Stimulated activated CD8-positive, alpha-beta memory T cell treated with anti-CD3 and anti-CD28 coated beads, Interleukin-7, amount 100 ng/mL, for 1 hour (primary cell): ENCODE measurements around the gene MAML2.

Experiments
- DNase-seq, 2 donors: peaks; one replicate each; pipeline ENCODE4 v3.0.0-alpha.2; 2020; ENCODE audit warnings: low read depth in 2 of 2

MAML2 gene

DNA sequence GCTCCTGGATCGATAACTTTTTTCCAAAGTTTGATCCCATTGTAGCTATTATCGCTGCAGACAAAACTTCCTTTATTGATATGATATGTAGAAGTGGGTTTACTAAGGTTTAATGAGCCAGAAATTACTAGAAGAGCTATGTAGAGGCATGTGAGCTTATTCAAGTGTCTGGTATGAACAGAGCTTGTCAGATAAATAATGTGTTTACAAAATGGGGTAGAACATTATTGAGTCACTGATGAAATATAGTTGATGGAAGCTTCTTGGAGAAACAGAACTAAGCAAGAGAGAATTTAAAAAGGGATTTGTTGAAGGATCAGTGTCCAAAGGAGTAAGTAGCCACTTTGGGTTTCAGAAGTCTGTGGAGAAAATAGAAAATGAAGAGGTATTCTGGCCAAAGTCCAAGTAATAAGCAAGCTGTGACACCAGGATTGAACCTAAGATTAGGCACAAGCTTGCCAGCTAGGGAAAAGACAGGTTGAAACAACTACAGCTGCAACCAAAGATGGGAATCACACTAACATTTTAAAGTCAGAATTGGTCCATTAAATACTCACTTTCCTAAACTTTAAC, 104.3 kb downstream of the MAML2 start:
- DNase-seq = no peak

DNA sequence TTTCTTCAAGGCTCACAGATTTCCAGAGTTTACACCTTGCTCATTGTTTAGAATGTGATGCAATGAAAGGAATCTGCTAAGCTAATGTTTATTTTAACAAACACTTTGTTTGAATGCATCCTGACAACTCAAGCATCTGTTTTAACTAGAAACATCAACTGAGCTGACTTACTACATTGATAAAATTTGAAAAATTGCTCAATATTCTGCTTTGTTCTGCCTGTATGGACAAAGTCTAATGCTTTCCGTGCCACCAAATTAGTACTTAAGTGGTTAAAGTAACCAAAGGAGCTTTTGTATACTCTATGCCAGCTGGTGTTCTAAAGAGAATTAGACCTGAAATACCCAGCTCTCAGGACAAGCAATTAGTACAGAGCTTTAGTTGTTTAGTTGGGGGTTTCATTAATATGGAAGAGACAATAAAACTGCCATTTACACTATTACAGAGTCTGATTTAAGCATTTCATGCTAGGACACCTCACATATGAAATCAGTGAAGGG, 105.2 kb downstream of the MAML2 start:
- no peak for DNase-seq

DNA sequence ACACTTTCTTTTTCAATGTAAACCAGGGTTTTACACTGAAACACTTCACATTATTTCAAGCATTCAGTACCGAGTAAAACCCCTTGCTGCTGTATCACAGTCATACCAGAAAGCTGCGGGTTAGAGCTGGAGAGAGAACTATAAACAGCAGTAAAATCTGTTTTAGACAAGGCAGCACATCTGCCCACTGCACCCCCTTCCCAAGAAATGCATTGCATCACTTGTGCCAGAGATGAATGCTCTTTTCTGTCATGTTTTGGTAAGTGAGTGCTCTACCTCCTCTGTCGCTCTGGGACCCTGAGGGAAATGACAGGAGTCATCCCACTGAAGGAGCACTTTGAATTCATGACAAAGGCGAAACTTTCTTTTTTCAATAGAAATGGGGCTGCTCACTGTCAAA, 107.2 kb downstream of the MAML2 start:
- DNase-seq = no peak

DNA sequence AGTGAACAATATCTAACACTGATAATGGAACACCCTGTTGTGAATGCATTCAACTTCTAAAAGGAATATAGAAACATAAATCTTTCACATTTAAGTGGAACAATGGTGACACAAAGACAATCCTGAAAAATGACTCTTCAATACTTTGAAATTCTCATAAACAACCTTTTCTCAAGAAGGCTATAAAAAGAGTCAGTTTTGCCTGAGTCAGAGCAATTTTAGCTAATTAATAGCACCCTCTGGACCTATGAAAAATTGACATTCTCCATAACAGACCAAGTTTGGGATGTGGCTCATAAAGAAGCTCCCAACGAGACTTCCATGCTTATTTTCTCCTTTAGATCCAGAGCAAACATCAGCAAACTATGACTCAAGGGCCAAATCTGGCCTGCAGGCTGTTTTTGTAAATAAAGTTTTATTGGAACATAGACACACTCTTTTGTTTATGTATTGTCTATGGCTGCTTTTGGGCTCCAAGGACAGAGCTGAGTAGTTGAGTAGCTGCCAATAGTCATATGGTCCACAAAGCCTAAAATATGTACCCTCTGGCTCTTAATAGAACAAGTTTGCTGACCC, 108.0 kb downstream of the MAML2 start:
- no peak for DNase-seq

DNA sequence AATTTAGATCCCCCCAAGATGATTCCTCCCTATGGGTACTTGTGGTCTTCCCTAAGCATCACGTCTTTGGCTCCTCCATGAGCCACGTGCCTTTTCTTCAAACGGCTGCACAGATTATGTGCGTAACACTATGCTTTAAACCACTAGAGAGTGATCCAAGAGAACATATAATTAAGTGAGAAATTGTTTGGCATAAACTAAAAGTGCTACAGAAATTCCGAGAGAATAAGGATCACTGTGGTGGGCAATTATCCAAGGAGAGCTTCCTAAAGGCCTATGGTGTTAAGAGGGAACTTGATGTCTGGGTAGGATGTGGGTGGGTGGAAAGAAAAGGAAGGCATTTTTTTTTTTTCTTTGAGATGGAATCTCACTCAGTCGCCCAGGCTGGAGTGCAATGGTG, 110.9 kb downstream of the MAML2 start:
- no peak for DNase-seq

DNA sequence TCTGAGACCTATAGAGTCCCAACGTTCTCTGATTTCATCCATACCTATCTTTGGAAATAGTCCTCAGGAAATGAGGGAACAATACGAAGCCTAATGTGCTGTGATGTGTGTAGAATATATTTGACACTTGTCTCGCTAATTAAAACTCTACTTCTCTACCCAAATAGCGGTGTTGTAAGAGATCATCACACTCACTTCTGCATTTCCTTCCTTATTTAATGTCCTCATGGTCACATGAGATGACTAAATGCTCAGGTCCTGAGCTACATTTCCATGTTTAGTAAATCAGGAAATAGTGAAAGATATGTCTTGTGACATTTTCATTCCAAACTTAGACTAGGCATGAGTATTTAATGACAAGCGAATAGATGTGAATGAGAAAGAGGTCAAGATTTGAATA, 112.3 kb downstream of the MAML2 start:
- no peak for DNase-seq

DNA sequence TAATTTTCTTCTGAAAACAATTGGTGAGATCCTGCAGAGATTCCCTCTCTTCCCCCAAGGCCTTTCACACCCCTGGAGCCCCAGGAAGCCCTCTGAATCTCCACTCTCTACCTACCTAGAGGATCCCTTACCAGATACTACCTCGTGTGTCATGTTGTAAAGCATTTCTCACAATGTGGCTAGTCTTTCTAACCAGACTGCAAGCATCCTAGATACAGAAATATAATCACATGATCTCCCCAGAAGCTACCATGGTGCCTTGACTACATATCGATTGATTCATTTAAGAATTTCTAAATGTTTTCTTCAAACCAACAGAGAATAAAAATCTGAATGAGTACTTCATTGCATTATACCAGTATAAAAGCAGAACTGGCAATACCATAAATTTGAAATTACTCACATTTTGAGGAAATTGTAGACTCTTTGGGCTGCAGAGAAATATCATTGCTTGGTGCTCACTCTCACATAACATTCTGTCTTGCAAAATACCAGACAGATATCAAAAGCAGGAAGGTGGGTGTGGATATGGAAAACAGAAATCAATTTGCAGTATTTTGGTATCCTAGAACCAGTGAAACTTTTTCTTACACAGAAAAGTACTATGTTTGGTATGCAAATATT, 113.5 kb downstream of the MAML2 start:
- DNase-seq = no peak

DNA sequence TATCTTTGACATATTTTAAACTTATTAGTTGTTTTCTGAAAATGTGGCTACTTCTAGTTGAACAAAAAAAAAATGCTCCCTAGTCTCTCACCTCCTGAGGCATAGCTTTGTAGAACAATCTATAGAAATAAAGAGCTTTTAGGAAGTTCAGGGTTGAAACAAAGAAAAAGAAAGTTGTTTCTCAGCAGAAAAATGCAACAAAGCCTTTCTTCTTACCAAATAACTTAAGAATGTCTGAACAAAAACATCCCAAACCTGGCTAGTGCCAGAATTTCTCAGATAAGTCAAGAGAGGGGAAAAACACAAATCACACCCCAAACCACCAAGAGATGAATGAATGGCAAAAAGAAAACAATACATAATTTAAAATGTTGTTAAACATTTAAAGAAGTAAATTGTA, 114.1 kb downstream of the MAML2 start:
- no peak for DNase-seq

DNA sequence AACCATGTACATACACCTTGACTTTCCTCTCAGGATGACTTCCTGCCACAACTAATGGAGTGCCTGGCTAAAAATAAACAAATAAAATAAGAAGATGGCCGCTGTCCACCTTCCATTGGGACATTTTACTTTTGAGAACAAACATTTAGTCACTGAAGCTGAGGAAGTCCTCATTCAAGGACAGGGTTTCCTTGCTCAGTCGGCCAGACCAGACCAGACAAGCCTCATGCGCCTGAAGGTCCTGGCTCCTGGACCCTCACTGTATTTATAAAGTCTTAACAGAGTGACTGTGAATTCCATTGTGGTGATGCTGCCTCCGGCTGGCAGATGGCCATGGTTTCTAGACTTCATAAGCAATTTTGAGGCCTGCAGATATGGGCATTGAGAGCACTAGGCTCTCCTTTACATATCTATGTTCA, 114.5 kb downstream of the MAML2 start:
- no peak for DNase-seq

DNA sequence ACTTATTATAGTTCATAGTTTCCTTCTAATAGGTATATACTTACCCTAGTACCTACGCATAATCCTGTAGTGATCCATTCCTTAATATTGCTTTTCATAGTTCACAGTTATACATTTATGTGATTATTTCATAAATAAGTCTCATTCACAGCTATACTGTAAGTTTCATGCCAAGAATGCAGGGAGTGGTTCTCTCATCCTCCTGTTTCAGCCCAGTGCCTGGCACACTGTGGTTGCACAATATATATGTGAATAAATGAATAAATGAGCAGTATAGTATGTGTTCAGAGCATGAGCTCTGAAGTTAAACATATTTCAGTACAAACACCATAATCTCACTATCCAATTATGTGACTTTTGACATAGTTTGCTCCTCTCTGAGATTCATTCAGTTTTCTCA, 115.8 kb downstream of the MAML2 start:
- no peak for DNase-seq

DNA sequence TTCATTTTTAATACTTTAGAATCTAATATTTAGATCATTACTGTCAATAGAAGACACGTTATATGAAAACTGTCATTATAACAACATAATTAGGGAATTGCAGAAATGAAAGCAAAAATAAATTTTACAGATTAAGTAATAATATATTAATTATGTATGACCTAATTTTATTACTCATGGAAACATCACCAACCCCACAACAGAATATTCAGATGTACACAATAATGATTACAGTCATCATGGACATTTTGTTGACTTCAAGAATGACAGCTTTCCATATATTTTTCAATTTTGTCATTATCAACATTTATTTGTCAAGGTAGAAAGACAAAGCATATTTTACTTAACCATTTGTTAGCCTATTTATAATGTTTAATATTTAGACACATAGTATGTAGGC, 119.9 kb downstream of the MAML2 start:
- DNase-seq = no peak

DNA sequence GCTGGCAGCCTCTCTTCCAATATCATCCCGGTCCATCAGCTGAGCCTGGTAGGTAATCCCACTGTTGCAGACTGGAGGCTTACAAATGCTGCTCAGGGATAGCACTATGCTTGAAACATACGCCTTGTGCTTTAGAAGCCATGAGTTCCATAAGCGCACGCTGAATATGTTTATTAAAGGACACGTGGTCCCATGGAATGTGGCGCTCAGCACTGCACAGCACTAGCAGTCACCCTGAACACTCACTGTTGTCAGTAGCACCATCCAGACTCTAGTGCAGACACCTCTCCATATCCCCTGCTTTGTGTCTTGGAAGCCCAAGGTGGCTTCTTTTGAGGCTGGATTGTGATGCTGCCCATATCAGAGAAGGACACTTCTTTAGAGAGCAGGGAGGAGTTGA, 120.9 kb downstream of the MAML2 start:
- DNase-seq = no peak

DNA sequence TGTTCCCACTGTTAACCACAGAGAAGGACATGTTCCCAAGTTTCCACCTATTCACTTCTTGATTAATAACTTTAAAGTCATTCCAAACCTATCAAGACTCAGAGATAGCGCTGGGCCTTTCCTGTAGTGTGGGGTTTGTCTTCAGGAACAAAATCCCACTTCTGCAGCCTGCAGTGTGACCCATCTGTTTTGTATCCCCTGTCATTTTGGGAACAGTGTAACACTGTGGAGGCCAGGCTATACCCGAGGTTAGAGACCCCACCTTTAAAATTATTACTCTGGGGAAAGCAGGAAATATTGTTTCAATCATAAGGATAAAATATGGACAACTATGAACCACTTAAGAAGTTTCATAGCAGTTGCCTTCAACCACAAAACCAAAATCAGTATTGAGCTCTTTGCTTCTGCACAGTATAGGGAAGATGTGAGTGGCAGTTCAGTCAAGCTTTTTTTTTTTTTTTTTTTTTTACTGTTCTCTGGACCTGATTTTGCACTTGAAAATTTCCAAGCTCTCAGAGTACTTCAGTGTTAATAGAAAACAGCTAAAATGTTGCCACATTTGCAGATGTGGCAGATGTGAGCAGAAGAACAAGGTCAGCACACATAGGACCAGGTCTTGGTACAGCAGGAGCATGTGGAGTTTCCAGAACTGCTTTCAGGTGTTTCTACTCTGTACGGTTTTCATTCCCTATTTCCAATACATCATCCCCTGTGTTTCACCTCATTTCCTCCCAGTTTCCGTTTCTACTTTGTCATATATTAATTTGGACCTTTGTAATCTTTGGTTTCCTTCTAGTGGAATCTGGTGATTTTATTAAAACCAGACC, 121.5 kb downstream of the MAML2 start:
- DNase-seq = no peak

DNA sequence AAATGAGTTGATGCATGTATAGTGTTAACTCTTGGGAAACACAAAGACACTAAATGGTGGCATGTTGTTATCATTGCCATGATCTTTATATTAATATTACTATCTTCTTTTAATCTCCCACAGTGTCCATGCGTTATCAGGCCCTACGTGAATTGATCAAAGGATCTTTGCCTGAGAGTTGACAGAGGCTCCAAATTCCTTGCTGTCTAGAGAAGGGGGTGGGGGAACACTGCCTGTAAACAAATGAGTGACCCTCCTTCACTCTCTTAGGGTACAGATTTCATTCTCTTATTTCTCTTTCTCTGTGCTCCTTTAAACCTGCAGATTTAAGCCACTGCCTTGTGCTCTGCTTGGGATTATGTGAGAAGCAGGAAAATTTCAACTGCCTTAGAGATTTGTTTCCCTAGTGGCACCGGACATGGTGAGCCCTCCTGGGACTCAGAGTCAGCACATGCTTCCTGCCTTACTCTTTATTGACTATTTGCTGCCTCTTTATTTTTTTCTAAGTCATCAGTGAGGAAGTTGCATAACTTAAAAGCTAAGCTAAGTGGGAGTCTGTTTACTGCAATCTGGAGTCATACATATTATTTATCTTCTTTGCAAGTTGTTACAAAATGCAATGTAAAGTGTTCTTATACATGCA, 122.9 kb downstream of the MAML2 start:
- no peak for DNase-seq

DNA sequence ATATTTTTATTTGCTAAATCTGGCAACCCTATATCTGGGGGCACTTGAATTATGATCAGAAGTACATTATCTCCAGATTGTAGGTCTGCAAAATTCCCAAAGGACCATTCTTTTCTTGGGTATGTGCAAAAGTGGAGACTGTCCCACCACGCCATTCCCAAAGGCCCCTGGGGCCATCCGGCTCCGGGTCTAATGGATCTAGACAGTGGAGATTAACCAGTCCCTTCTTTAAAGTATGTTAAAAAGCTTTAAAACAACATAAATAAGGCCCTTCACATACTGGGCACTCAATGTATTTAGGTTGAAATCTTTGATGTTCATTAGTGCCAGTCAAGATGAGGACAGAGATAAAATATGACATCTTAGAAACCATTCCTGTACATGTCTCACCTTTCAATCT, 124.1 kb downstream of the MAML2 start:
- DNase-seq = no peak

DNA sequence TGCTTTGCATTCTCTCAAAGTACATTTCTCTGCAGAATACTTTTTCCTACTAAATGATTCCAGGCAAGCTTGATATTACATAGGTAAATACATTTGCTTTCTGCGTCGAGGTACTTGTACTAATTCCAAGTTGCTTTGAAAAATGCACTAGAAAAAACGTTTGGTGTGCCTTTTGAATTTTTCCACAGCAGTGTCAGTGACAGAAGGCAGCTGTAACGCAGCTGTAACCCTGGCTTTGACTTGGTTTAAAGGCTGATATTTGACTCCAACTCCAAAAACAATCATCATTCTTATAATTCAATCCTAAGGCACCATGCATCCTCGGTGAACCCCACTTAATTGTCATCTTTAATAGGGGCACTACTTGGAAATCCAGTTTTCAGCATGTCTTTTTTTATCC, 125.0 kb downstream of the MAML2 start:
- no peak for DNase-seq

DNA sequence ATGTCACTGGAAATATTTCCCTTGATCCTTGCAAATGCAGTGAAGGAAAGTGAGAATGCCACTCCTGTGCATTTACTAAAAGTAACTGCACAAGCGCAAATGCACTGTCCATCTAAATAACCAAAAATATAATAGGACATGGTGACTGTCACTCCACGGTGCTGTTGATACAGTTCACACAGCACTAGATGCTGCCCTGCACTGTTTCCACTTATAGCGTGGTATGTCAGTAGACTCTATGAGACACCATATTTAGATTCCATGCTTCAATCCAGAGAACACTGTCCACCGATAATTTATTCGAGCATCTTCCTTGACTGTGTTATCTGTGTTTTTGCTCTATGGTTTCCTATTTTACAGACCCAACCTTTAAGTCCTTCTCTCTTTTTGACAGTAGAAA, 125.8 kb downstream of the MAML2 start:
- no peak for DNase-seq

DNA sequence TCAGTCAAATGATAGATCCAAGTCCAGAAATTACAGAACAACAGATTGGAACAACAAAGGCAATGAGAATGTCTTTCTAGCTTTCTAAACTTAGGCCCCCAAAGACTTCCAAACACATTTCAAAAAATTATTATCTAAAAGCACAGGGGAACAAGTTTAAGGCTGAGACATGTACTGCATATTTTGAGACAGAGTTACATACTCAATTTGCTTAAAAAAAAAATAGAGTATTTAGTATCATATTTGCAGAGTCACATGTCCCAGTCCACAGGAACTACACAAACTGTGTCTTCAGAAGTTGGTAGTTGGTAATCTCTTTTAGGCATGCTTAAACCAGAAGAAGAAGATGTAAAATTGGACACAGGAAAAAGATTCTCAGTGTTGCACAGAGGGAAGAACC, 127.2 kb downstream of the MAML2 start:
- DNase-seq = no peak

DNA sequence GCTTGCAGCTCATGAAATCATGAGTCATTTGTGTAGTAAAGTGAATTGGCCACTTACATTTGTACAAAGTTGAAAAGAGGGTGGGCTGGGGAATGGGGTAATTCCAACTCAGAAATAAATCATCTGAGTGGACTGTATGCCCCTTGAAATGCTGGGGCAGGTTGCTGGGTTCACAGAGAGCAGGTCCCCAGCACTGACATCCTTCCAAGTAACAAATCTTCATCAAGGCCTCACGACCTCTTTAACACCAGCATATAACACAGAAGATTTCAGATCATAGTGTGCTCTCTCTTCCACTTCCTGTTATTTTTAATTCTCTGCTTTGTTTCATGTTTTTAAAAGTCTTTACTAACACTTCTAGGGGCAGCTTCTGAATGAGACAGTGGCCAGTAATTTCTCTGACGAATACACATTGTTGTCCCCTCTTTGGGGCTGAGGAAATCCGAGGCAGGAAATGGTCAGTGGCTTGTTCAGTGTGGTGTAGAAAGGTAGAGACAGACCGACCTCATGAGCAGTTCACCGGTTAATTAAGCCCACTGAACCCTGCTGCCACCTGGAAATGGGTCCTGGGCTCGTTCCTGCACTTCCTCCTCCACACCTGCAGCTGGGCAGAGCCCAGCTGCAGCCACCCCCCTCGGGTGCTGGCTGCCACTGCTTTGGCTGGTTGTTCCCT, 127.7 kb downstream of the MAML2 start:
- no peak for DNase-seq

DNA sequence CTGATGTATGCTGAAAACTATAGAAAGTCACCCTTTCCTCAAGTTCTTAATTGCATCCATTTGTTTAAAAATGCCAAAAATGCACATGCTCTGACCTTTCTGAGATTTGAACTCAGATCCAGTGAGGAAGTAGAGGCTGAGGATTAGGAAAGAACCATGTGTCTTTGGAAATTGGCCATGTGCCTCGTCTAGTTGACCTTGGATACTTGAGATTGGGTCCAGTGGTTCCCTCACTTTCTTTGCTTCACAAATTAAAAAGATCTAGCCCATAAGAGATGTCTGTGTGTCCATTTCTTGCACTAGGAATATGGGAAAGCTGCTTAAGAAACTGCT, 128.3 kb downstream of the MAML2 start:
- DNase-seq = no peak

DNA sequence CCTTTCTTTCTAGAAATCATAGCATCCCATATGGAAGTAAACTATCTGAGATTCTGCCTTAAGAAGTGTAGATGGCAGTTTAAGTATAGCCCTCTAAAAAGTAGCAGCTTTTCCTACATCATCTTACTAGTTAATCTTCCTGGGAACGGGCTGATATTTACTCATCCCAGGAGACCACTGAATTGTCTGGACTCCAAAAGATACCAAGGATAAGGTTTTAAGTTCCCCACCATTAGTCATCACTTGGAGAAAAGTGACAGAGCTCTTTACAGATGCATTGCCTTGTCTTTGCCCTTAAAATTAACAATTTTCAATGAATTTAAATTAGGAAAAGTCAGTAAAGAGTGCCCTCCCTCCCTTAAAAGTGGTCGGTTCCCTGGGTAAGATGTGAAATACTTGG, 129.5 kb downstream of the MAML2 start:
- no peak for DNase-seq

DNA sequence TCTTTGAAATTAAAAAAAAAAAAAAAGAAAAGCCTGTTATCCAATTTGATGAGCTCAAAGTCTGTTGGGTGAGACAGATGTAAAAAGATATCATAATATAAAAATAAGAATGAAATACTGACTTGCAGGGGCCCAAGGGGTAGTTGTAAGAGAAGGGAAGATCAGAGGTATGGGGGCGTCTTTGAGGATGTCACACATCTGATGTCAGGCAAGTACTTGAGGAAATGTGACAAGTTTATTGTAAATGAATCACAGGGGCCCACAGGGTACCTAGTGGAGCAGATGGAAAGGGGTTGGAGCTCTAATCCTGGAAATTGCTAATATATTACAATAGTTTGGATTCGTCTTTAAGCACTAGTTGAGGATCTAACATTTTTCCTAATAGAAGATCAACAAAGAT, 131.6 kb downstream of the MAML2 start:
- no peak for DNase-seq
